Neural progenitor cell (in vitro differentiated cells): Measurements from ENCODE around the gene CLASRP. TPM values are rescaled to one million over a fixed set of nuclear protein-coding genes. Genes with fewer than 3 reads are reported as not detected.

Experiments
- DNase-seq: peaks from one replicate; pipeline ENCODE4 v3.0.0-alpha.2; 2016; ENCODE audit warnings: low spot score
- H2AFZ ChIP-seq: fragments of 200-600 bp; sonication (generic); replicated peaks from 2 replicates; pipeline ENCODE4 v1.6.1; 2016; ENCODE audit warnings: antibody characterized with exemption
- H3F3A ChIP-seq: fragments of 200-600 bp; sonication (generic); 2 replicates; pipeline ENCODE4 v1.6.1; 2016; ENCODE audit warnings: antibody characterized with exemption, low read depth
- H3K27ac ChIP-seq: fragments of 200-600 bp; sonication (generic); 2 replicates; pipeline ENCODE4 v1.5.1; 2016; ENCODE audit warnings: mild to moderate bottlenecking
- H3K27me3 ChIP-seq: fragments of 200-600 bp; sonication (generic); 2 replicates; pipeline ENCODE4 v1.6.1; 2016; ENCODE audit warnings: mild to moderate bottlenecking, moderate library complexity
- H3K36me3 ChIP-seq: fragments of 200-600 bp; sonication (generic); 2 replicates; pipeline ENCODE4 v1.5.1; 2016
- H3K4me1 ChIP-seq: fragments of 200-600 bp; sonication (generic); 2 replicates; pipeline ENCODE4 v1.6.1; 2016; ENCODE audit warnings: mixed run types
- H3K4me2 ChIP-seq: fragments of 200-600 bp; sonication (generic); 2 replicates; pipeline ENCODE4 v1.6.1; 2016
- H3K4me3 ChIP-seq: fragments of 200-600 bp; sonication (generic); 2 replicates; pipeline ENCODE4 v1.5.1; 2016
- H3K79me2 ChIP-seq: fragments of 200-600 bp; sonication (generic); 2 replicates; pipeline ENCODE4 v1.6.1; 2016; ENCODE audit warnings: low read depth
- H3K9ac ChIP-seq: fragments of 200-600 bp; sonication (generic); 2 replicates; pipeline ENCODE4 v1.6.1; 2016
- H3K9me3 ChIP-seq: fragments of 200-600 bp; sonication (generic); 2 replicates; pipeline ENCODE4 v1.5.1; 2016; ENCODE audit warnings: low read depth
- H4K20me1 ChIP-seq: fragments of 200-600 bp; sonication (generic); 2 replicates; pipeline ENCODE4 v1.6.1; 2016; ENCODE audit warnings: low read depth
- H3K27ac Mint-ChIP-seq: 3 replicates; pipeline ENCODE4 v1.8.0; 2021; ENCODE audit warnings: mixed read lengths
- H3K27me3 Mint-ChIP-seq: 2 replicates; pipeline ENCODE4 v1.8.0; 2022; ENCODE audit warnings: low read depth, mild to moderate bottlenecking, inconsistent platforms, moderate library complexity, mixed read lengths; ENCODE audit not compliant: insufficient read depth
- H3K36me3 Mint-ChIP-seq: 3 replicates; pipeline ENCODE4 v1.8.0; 2021; ENCODE audit warnings: mixed read lengths
- H3K4me1 Mint-ChIP-seq: 3 replicates; pipeline ENCODE4 v1.8.0; 2021; ENCODE audit warnings: mixed read lengths
- H3K4me3 Mint-ChIP-seq: 3 replicates; pipeline ENCODE4 v1.8.0; 2021; ENCODE audit warnings: mild to moderate bottlenecking, moderate library complexity, mixed read lengths
- H3K9me3 Mint-ChIP-seq: 3 replicates; pipeline ENCODE4 v1.8.0; 2020; ENCODE audit warnings: mixed read lengths
- EZH2 ChIP-seq: fragments of 200-600 bp; sonication (generic); IDR thresholded peaks from 2 replicates; pipeline ENCODE4 v1.6.1; 2017; ENCODE audit warnings: antibody characterized with exemption, mild to moderate bottlenecking, moderate library complexity
- EZH2phosphoT487 ChIP-seq: fragments of 200-600 bp; sonication (generic); IDR thresholded peaks from 2 replicates; pipeline ENCODE4 v1.6.1; 2017; ENCODE audit warnings: antibody characterized with exemption
- total RNA-seq: library from RNA; depleted of rRNA; stranded (reverse); fragments of >200 nt; gene quantifications from 2 replicates; pipeline ENCODE4 v1.2.3, GENCODE V29; 2015; ENCODE audit warnings: low replicate concordance
- TF ChIP-seq, protein P1 (sequence below): fragments of 200-600 bp; sonication (generic); IDR thresholded peaks from 2 replicates; pipeline ENCODE4 v1.5.1; 2017; ENCODE audit warnings: antibody characterized with exemption, mild to moderate bottlenecking

Gene CLASRP
- total RNA-seq, 1 donor from 2014 or later = 57.0 TPM

DNA sequence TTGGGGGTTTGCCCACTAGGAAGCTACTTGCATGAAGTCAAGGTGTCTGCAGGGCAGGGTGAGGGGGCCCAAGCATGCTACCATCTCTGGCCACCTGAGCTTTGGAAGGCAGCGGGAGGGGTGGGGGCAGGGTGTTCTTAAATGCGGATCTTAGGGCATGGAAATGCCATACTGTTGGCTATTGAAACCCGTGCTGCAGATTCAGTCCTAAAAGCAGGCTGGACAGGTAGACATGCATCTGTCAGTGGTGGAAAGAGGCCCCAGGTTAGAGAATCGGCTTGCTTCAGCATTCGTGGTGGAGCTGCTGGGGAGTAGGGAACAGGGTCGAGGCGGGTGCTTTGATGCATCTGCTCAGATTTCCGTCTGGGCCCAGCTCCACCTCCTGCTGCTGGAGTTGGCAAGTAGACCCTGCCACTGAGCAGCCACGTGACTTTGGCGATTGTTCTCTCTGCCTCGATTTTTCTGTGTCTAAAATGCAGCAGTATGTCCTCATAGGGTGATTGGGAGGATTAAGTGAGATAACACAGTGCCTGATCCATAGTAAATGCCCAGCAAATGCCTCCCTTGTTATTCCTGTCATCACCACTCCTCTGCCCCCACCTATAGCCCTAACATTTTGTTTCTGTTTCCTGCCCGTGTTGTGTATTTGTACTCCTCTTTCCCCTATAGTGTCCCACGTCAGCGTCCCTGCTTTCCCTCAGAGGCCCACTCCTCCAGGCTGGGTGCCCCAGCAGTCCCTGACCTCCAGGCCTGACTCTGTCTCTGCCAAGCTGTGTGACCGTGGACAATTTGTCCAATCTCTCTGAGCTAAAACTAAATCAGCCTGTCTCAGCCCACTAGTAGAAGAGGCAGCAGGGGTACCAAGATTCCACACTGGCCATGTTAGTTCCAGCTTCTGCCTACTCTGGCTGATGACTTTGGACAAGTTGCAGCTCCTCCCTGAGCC, 59.9 kb downstream of the CLASRP start:
- H3K36me3 Mint-ChIP-seq = peaks cover 12% of the 10 kb centered on the region
- peak overlapping the region; percentile 37 for H3K4me3 Mint-ChIP-seq
- Histone ChIP-seq H3K4me1 (peaks cover 33% of the 10 kb centered on the region), H2AFZ (no peak overlapping the region), H3K27ac (no peak overlapping the region), H3F3A (peaks cover 13% of the 10 kb centered on the region), H3K36me3 (no peaks in the 10 kb centered on the region), H3K4me3 (no peak overlapping the region), H3K9ac (no peak overlapping the region), H4K20me1 (peaks cover 100% of the 10 kb centered on the region), H3K9me3 (no peaks in the 10 kb centered on the region), H3K27me3 (no peaks in the 10 kb centered on the region), H3K79me2 (peaks cover 95% of the 10 kb centered on the region), H3K4me2 (peak overlapping the region; percentile 17)
- peak overlapping the region; percentile 28 for H3K27ac Mint-ChIP-seq
- peaks cover 7% of the 10 kb centered on the region for H3K27me3 Mint-ChIP-seq
- no peak for DNase-seq
- TF ChIP-seq EZH2phosphoT487 = no peak
- TF ChIP-seq, protein P1, sequence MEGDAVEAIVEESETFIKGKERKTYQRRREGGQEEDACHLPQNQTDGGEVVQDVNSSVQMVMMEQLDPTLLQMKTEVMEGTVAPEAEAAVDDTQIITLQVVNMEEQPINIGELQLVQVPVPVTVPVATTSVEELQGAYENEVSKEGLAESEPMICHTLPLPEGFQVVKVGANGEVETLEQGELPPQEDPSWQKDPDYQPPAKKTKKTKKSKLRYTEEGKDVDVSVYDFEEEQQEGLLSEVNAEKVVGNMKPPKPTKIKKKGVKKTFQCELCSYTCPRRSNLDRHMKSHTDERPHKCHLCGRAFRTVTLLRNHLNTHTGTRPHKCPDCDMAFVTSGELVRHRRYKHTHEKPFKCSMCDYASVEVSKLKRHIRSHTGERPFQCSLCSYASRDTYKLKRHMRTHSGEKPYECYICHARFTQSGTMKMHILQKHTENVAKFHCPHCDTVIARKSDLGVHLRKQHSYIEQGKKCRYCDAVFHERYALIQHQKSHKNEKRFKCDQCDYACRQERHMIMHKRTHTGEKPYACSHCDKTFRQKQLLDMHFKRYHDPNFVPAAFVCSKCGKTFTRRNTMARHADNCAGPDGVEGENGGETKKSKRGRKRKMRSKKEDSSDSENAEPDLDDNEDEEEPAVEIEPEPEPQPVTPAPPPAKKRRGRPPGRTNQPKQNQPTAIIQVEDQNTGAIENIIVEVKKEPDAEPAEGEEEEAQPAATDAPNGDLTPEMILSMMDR = no peak
- TF ChIP-seq EZH2 = no peak
- peaks cover 87% of the 10 kb centered on the region for H3K4me1 Mint-ChIP-seq
- no peaks in the 10 kb centered on the region for H3K9me3 Mint-ChIP-seq

DNA sequence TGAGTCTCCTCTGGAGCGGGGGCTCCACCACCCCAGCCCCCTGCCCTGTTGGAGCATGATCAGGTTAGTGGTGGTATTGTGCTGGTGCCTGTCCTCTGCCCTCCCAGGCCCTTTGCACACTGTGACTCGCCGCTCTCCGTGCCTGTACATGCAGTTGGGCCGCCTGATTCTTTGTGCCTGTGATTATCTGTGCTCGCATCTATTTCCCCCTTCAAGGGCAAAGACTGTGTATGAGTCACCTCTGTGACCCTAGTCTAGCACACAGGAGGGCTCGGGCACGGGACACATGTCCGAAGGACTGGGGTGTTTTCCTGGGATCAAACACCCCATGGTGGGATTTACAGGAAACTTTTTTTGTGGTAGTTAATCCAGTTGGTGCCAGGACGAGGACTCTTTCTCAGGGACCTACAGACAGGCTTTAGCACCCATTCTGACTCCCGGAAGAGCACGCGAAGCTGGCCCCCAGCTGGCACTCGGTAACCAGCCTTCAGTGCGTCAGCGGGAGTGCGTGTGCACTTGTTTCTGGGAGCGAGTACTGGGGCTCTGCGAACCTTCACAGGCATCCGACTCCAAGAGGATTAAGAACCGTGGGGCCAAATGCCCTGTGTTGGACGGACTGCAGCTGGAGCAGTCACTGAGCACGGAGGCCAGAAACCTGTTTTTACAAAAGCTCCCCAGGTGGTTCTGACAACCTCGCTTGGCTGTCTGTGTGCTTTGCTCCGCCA, 60.8 kb downstream of the CLASRP start:
- Mint-ChIP-seq H3K4me1 (peaks cover 87% of the 10 kb centered on the region), H3K27ac (no peak overlapping the region), H3K9me3 (no peaks in the 10 kb centered on the region), H3K36me3 (peaks cover 8% of the 10 kb centered on the region), H3K27me3 (peaks cover 7% of the 10 kb centered on the region), H3K4me3 (peak overlapping the region; percentile 68)
- TF ChIP-seq, protein P1 = no peak
- TF ChIP-seq EZH2phosphoT487 = no peak
- TF ChIP-seq EZH2 = no peak
- H3K4me2 ChIP-seq = peak overlapping the region; percentile 17
- no peaks in the 10 kb centered on the region for H3K36me3 ChIP-seq
- H3K9me3 ChIP-seq = no peaks in the 10 kb centered on the region
- H3K4me1 ChIP-seq = peaks cover 32% of the 10 kb centered on the region
- H3K4me3 ChIP-seq = no peak overlapping the region
- peaks cover 100% of the 10 kb centered on the region for H4K20me1 ChIP-seq
- H2AFZ ChIP-seq = no peak overlapping the region
- no peak overlapping the region for H3K27ac ChIP-seq
- peaks cover 95% of the 10 kb centered on the region for H3K79me2 ChIP-seq
- peak overlapping the region; percentile 19 for H3K9ac ChIP-seq
- no peaks in the 10 kb centered on the region for H3K27me3 ChIP-seq
- DNase-seq = peak; percentile 73
- peaks cover 21% of the 10 kb centered on the region for H3F3A ChIP-seq

DNA sequence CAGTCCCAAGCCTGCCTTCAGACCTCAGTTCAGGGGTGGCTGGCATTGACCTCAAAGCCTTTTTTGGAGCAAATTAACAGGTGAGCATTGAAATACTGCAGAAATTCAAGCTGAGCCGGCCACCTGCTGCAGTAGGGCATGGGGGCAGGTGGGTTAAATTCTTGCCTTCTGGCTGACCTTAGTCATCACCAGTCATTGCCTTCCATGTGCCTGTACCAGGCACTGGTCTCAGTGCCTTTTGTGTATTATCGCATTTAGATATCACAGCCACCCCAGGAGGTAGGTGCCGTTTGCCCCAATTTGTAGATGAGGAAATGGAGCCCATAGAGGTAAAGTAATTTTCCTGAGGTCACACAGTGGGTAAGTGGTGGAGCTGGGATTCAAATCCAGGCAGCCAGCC, 61.4 kb downstream of the CLASRP start:
- Histone ChIP-seq H4K20me1 (peaks cover 100% of the 10 kb centered on the region), H3K4me2 (peak overlapping the region; percentile 17), H3K27ac (no peak overlapping the region), H3K27me3 (no peaks in the 10 kb centered on the region), H3K9ac (peak overlapping the region; percentile 19), H3K4me3 (no peak overlapping the region), H3K9me3 (no peaks in the 10 kb centered on the region), H3K4me1 (peaks cover 36% of the 10 kb centered on the region), H3K36me3 (no peaks in the 10 kb centered on the region), H3K79me2 (peaks cover 95% of the 10 kb centered on the region), H3F3A (peaks cover 23% of the 10 kb centered on the region), H2AFZ (no peak overlapping the region)
- DNase-seq = no peak
- peak overlapping the region; percentile 56 for H3K4me3 Mint-ChIP-seq
- H3K4me1 Mint-ChIP-seq = peaks cover 87% of the 10 kb centered on the region
- TF ChIP-seq, protein P1 = no peak
- TF ChIP-seq EZH2phosphoT487 (no peak), EZH2 (no peak)
- H3K9me3 Mint-ChIP-seq = no peaks in the 10 kb centered on the region
- H3K27ac Mint-ChIP-seq = peak overlapping the region; percentile 4
- H3K36me3 Mint-ChIP-seq = peaks cover 8% of the 10 kb centered on the region
- H3K27me3 Mint-ChIP-seq = peaks cover 7% of the 10 kb centered on the region
